OCI-LY1 (cell line): ENCODE measurements around the gene SNRNP200.

ENCODE experiments used
- H2AFZ ChIP-seq: fragments of 200-600 bp; sonication (generic), shearing (Covaris generic); 2 replicates; pipeline ENCODE4 v1.6.0; 2014; ENCODE audit warnings: antibody characterized with exemption, mild to moderate bottlenecking, low read length
- H3F3A ChIP-seq: fragments of 200-600 bp; sonication (generic), shearing (Covaris generic); 2 replicates; pipeline ENCODE4 v1.6.0; 2014; ENCODE audit warnings: mild to moderate bottlenecking, antibody characterized with exemption, low read length, moderate library complexity; ENCODE audit not compliant: insufficient read depth
- H3K27ac ChIP-seq: fragments of 200-600 bp; sonication (generic); 2 replicates; pipeline ENCODE4 v1.5.1; 2014; ENCODE audit warnings: low read length, mixed run types, mild to moderate bottlenecking, low read depth; ENCODE audit not compliant: poor library complexity, severe bottlenecking
- H3K27me3 ChIP-seq: fragments of 200-600 bp; sonication (generic); 2 replicates; pipeline ENCODE4 v1.6.0; 2014; ENCODE audit warnings: antibody characterized with exemption, mild to moderate bottlenecking, low read length, moderate library complexity; ENCODE audit not compliant: insufficient read depth
- H3K36me3 ChIP-seq: fragments of 200-600 bp; sonication (generic); 2 replicates; pipeline ENCODE4 v1.6.1; 2014; ENCODE audit warnings: mild to moderate bottlenecking, antibody characterized with exemption, low read length, moderate library complexity, mixed read lengths; ENCODE audit not compliant: insufficient read depth
- H3K4me1 ChIP-seq: fragments of 200-600 bp; sonication (generic); 2 replicates; pipeline ENCODE4 v1.5.1; 2014; ENCODE audit warnings: mild to moderate bottlenecking, low read length, moderate library complexity; ENCODE audit not compliant: insufficient read depth, severe bottlenecking
- H3K4me2 ChIP-seq: fragments of 200-600 bp; sonication (generic), shearing (Covaris generic); 2 replicates; pipeline ENCODE4 v1.6.1; 2014; ENCODE audit warnings: low read length
- H3K4me3 ChIP-seq: fragments of 200-600 bp; sonication (generic); 2 replicates; pipeline ENCODE4 v1.5.1; 2014; ENCODE audit warnings: low read length, low read depth, mild to moderate bottlenecking, mixed read lengths; ENCODE audit not compliant: poor library complexity, severe bottlenecking
- H3K79me2 ChIP-seq: fragments of 200-600 bp; shearing (Covaris generic); 2 replicates; pipeline ENCODE4 v1.6.1; 2016; ENCODE audit warnings: mixed run types, low read length, mixed read lengths; ENCODE audit not compliant: insufficient read depth
- H3K9ac ChIP-seq: fragments of 200-600 bp; sonication (generic), shearing (Covaris generic); 2 replicates; pipeline ENCODE4 v1.6.1; 2014; ENCODE audit warnings: mild to moderate bottlenecking, low read length, mixed read lengths
- H3K9me2 ChIP-seq: fragments of 200-600 bp; sonication (generic), shearing (Covaris generic); 2 replicates; pipeline ENCODE4 v1.6.1; 2014; ENCODE audit warnings: low read depth, mild to moderate bottlenecking, low read length, mixed read lengths
- H3K9me3 ChIP-seq: fragments of 200-600 bp; shearing (Covaris generic); 2 replicates; pipeline ENCODE4 v1.6.1; 2014; ENCODE audit warnings: low read length, mixed read lengths
- H4K20me1 ChIP-seq: fragments of 200-600 bp; sonication (generic), shearing (Covaris generic); 2 replicates; pipeline ENCODE4 v1.6.0; 2016; ENCODE audit warnings: mild to moderate bottlenecking, low read length; ENCODE audit not compliant: insufficient read depth
- CTCF ChIP-seq: fragments of 200-600 bp; sonication (generic), shearing (Covaris generic); IDR thresholded peaks from 2 replicates; pipeline ENCODE4 v1.5.1; 2017; ENCODE audit warnings: mild to moderate bottlenecking, antibody characterized with exemption, low read length, moderate library complexity, mixed read lengths
- EZH2 ChIP-seq: fragments of 200-600 bp; sonication (generic), shearing (Covaris generic); IDR thresholded peaks from 2 replicates; pipeline ENCODE4 v1.8.0; 2017; ENCODE audit warnings: borderline replicate concordance, mixed run types, mild to moderate bottlenecking, antibody characterized with exemption, low read length, moderate library complexity, mixed read lengths

The SNRNP200 gene

DNA sequence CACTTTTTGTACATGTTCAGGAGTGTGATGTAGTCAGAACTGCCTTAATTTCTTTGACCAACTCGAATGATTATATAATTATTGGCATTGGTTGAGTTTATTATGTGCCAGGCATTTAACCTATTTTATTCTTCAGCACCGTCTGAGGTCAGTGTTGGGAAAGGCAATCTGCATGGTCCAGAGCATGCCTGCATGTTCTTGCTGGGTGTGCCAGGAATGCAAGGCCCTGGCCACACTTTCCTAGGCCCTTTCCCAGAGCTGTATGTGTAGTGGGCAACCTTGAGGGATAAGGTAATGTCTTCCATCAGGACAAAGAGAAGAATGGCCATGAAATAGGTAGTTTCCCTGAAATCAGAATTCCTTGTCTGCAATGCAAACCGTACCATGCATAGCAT, 9.7 kb upstream of the SNRNP200 start:
- Histone ChIP-seq H3K4me1 (peaks cover 20% of the 10 kb centered on the region), H2AFZ (no peak overlapping the region), H3K9me2 (no peaks in the 10 kb centered on the region), H3K4me2 (no peak overlapping the region), H3K36me3 (no peaks in the 10 kb centered on the region), H4K20me1 (no peaks in the 10 kb centered on the region), H3K27me3 (no peaks in the 10 kb centered on the region), H3K79me2 (no peaks in the 10 kb centered on the region), H3K9ac (no peak overlapping the region), H3K27ac (no peak overlapping the region), H3K4me3 (no peak overlapping the region), H3F3A (no peaks in the 10 kb centered on the region), H3K9me3 (no peaks in the 10 kb centered on the region)
- TF ChIP-seq CTCF (no peak), EZH2 (no peak)

GRCh38 chr2:96308248-96308647, 2.9 kb upstream of the SNRNP200 start:
- Histone ChIP-seq H4K20me1 (no peaks in the 10 kb centered on the region), H3K4me2 (no peak overlapping the region), H3K9me3 (no peaks in the 10 kb centered on the region), H3K27me3 (no peaks in the 10 kb centered on the region), H3K36me3 (peaks cover 13% of the 10 kb centered on the region; the same call in 1 of the 2 replicates), H3K27ac (no peak overlapping the region), H3K4me3 (no peak overlapping the region), H3K9me2 (no peaks in the 10 kb centered on the region), H2AFZ (no peak overlapping the region), H3K79me2 (peaks cover 13% of the 10 kb centered on the region), H3K4me1 (peaks cover 26% of the 10 kb centered on the region), H3F3A (no peaks in the 10 kb centered on the region), H3K9ac (no peak overlapping the region)
- TF ChIP-seq CTCF: no peak
- TF ChIP-seq EZH2: no peak

GRCh38 chr2:96306370-96306769, 1.0 kb upstream of the SNRNP200 start:
- Histone ChIP-seq H3K9me3 (no peaks in the 10 kb centered on the region), H3F3A (no peaks in the 10 kb centered on the region), H3K36me3 (peaks cover 32% of the 10 kb centered on the region), H3K27ac (peak overlapping the region; percentile 78), H3K27me3 (no peaks in the 10 kb centered on the region), H2AFZ (no peak overlapping the region), H3K79me2 (peaks cover 13% of the 10 kb centered on the region), H3K4me1 (peaks cover 26% of the 10 kb centered on the region), H3K4me2 (peak overlapping the region; percentile 96), H4K20me1 (no peaks in the 10 kb centered on the region), H3K9ac (peak overlapping the region; percentile 99), H3K4me3 (peak overlapping the region; percentile 94), H3K9me2 (no peaks in the 10 kb centered on the region)
- TF ChIP-seq CTCF (no peak), EZH2 (no peak)
